GM12872 (cell line): Measurements from ENCODE around the gene RTN4RL1.

Experiments used
- TF ChIP-seq, protein P1 (sequence below): IDR thresholded peaks from 3 replicates; pipeline ENCODE4 v1.5.1; 2011; ENCODE audit warnings: low read depth, mild to moderate bottlenecking, low read length, moderate library complexity; ENCODE audit not compliant: insufficient read depth

Gene RTN4RL1

DNA sequence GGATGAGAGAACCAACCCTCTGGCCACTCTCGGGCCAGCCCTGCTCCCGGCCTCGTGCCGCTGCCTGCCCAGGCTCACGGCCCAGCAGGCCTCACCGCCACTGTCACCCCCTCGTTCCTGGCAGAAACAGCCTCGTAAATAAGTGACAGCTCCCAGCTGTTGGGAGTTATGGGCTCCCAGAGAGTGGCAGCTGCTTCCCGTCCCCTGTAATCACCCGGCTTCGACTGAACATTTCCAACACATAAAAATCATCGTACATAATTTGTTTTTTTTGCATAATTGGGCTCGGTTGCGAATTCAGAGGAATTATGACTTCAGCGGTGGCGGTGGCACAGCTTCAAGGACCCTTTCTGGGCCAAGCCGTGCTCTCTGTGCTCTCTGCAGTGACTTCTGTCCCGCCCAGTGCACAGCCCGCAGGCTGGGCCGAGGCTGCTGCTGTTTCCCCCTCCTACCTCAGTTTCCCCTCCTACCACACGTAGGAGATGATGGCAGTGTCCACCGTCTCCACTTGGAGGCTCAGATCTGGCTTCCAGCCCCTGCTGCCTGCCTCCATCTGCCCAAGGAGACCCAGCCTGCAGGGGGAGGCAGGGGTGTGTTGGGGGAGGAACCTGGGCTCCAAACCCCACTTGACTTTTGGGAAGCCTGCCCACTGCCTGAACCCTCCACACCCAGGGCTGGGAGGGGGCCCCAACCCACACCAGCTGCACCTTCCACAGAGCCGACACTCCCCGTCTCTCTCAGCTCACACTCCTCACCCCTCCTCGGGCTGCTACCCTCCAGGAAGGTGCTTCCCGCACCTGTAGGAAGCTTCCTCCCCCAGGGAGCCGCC lies 84.9 kb downstream of the RTN4RL1 start:
- TF ChIP-seq, protein P1, sequence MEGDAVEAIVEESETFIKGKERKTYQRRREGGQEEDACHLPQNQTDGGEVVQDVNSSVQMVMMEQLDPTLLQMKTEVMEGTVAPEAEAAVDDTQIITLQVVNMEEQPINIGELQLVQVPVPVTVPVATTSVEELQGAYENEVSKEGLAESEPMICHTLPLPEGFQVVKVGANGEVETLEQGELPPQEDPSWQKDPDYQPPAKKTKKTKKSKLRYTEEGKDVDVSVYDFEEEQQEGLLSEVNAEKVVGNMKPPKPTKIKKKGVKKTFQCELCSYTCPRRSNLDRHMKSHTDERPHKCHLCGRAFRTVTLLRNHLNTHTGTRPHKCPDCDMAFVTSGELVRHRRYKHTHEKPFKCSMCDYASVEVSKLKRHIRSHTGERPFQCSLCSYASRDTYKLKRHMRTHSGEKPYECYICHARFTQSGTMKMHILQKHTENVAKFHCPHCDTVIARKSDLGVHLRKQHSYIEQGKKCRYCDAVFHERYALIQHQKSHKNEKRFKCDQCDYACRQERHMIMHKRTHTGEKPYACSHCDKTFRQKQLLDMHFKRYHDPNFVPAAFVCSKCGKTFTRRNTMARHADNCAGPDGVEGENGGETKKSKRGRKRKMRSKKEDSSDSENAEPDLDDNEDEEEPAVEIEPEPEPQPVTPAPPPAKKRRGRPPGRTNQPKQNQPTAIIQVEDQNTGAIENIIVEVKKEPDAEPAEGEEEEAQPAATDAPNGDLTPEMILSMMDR = no peak

DNA sequence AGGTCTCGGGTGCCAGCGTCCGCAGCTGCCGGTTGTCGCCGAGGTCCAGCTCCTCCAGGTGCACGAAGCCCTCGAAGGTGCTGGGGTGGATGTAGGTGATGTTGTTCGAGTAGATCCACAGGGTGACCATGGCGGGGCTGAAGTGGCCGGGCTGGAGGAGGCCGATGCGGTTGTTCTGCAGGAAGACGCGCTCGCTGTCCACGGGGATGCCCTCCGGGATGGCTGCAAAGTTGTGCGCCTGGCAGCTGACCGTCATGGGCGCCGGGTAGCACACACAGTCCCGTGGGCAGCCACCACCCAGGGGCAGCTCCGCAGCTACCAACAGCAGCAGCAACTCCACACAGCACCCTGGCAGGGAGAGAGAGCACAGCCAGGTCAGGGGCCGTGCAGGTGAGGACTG lies 87.7 kb downstream of the RTN4RL1 start:
- TF ChIP-seq, protein P1 = no peak

DNA sequence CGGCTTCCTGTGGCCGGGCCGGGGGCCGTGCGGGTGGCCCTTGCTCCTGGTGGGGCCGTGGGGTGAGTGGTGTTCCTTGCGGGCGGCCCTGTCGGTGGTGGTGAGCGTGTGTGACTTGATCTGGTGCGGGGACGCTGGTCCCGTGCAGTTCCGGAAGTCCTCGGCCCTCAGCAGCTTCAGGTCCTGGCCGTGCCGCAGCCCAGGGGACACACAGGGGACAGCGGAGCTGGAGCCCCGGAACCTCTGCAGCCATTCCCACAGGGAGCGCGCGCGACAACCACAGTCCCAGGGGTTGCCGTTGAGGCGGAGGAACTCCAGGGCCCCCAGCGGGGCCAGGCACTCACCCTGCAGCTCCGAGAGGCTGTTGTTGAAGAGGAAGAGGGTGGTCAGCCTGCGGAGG lies 88.4 kb downstream of the RTN4RL1 start:
- TF ChIP-seq, protein P1 = no peak

DNA sequence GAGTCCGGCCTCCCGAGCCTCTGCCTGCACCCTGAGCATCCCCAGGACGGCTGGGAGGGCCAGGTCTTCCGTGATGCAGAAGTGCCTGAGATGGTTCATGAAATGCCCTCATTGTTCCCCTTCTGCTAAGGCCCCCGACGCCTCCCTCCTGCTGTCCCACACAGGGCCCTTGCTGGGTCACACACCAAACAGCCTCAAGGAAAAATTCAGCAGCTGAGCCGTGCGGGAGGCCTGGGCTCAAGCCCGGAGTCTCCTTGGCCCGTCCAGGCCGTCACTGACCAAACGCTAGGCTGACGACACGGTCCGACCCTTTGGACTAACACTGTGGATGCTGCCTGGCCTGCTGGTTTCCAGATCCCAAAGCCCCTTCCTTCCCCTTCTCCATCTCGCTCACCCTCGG lies 90.2 kb downstream of the RTN4RL1 start:
- TF ChIP-seq, protein P1 = no peak

DNA sequence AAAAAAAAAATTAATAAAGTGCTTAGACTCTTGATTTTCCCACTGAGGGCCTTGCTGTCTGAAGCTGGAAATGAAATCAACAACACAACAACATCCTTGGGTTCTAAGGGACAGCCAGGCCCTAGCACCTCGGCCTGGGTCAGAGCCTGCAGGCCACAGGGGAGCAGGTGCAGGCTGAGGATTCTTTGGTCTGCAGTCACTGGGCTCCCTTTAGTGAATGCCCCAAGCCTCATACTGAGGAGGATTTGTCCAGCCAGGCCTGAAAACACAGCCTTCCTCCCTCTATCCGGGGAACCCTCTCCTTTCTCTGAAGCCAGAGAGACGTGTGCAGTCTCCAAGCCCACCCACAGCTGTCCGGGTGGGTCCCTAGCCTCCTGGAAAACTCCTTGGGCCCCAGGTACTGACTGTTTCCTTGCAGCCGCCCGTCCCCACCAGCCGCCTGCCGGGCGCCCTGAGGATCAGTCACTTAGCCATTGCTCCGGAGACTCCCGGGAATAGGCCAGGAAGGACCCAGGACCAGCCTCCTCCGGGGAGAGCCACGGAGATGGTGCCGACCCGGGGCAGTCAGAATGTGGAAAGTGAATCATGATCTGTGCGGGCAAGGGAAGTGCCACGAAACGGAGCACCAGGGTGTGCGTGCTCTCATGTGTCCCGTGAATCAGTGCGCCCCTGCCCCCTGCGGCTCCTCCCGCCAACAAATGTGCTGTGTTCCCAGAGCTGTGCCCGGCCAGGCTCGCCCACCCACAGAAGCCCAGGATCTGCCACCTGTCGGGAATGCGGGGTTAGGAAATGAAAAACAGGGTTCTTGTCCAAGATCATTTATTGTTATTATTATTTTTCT lies 91.0 kb downstream of the RTN4RL1 start:
- TF ChIP-seq, protein P1 = no peak

DNA sequence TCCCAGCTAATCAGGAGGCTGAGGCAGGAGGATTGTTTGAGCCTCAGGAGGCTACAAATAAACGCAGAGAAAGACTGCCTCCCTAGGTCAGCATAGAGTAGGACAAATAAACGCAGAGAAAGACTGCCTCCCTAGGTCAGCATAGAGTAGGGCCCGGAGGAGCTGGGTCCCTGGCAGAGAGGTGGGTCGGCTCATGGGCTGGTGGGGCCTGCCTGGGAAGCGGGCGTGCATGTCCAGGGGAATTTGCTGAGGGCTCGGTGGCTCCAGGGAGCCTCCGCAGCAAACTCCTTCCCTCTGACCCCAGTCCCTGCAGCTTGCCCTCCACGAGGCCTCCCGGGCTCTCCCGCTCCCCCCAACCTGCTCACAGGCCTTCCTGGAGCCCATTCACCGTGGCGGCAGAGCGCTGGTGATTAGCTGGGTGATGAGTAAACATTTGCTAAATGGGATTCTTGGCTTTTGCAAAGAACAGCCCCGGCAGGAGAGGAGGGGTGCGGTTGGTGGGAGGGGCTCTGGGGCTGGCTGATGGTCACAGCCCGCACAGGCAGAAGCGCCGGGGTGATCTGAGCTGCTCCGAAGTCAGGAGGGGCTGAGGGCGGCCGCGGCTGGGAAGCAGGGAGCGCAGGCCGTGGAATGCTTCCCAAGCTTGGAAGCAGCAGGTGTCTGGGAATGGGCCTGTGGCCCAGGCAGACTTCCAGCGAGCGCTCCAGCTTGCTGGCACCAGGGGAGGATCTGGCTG lies 93.1 kb downstream of the RTN4RL1 start:
- TF ChIP-seq, protein P1 = no peak

DNA sequence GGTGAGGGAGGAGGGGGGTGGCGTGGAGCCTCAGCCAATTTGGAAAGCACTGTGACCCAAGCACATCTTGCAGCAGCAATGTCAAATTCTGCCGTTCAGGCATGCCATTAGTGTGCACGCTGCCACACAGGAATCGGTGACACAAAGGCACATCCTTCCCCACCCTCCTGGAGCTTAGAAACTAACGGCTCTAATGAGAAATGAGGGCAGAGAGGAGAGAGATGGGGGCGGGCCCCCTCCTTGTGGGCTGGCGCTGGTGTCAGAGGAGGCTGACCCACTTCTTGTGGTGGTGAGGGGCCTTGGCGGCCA lies 94.8 kb downstream of the RTN4RL1 start:
- TF ChIP-seq, protein P1 = no peak
